Suprapubic skin (tissue), 3 donors: Measurements from ENCODE around the gene ARAP2.

Experiments
- CTCF ChIP-seq, 2 donors: fragments of 200-600 bp in 1 of 2; fragments of 450-650 bp in 1 of 2; sonication (generic) in 1 of 2; IDR thresholded peaks; one replicate each; pipeline ENCODE4 v1.5.1; 2016 to 2019; ENCODE audit warnings: antibody characterized with exemption in 2 of 2, mild to moderate bottlenecking in 1 of 2, moderate library complexity in 1 of 2
- POLR2AphosphoS5 ChIP-seq, 3 donors: sonication (generic); formaldehyde crosslinking; IDR thresholded peaks; one replicate each; pipeline ENCODE4 v1.6.1; 2017; ENCODE audit warnings: antibody characterized with exemption in 3 of 3

GRCh38 chr4:36163198-36163597 is 81.1 kb downstream of the ARAP2 start:
- TF ChIP-seq CTCF (IDR thresholded peaks at IDR 0.05), result no peak
- TF ChIP-seq POLR2AphosphoS5 (IDR thresholded peaks at IDR 0.05), result no peak
